Activated naive CD4-positive, alpha-beta T cell treated with anti-CD3 and anti-CD28 coated beads, Interleukin-2, amount 50 U/mL, for 16 hours (primary cell): ENCODE data around the gene PIK3AP1.
"Not testable (repeated sequence)": the region's sequence is repeated elsewhere in the genome, so short reads cannot be mapped to it uniquely, and the experiment has no call there.

Experiments
- DNase-seq: peaks from one replicate; pipeline ENCODE4 v3.0.0-alpha.2; 2020

The PIK3AP1 gene

DNA sequence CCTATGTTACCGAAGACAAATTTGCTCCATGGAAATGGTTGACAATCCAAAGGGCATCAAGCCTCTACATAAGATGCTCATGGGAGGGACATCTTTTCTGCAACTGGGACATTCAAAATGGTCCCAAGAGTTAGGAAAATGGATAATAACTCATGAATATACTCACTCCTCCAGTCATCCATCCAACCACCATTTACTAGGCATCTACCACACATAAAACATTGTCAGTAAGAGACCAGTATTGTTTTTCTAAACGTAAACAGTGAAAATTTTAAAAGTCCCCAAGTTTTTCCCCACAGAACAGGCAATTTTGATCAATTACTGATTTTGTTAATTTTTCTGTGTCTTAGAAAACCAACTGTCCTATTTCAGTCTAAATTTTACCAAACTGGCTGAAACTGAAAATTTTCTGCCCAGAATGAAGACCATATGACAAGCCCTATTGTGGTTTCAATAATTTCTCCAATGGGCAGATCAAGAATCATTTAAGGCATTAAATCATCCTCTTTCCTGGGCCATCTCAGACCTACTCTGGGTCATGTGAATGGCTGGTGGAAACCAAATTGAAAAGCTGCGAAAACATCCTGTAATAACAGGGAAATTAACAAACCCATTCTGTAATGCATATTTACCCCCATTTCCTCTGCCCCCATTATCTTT is 24.2 kb downstream of the PIK3AP1 start:
- DNase-seq, result no peak

DNA sequence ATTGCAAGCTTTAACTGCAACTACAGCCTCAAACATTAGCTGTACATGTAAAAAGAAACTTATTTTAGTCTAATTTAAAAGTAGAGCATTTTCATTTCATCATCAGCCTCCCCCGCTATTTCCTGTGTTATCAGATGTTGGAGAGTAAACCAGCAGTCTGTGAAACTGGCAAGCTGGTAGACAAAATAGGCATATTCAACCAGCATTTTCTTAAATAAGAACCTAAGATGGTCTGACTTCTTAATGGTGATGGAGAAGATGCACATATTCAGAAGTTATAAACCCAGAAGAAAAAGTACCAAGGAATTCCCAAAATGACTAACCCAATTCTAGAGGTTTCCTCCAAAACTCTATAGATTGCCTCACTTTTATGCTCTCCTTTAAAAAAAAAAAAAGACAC is 24.9 kb downstream of the PIK3AP1 start:
- DNase-seq, result no peak

DNA sequence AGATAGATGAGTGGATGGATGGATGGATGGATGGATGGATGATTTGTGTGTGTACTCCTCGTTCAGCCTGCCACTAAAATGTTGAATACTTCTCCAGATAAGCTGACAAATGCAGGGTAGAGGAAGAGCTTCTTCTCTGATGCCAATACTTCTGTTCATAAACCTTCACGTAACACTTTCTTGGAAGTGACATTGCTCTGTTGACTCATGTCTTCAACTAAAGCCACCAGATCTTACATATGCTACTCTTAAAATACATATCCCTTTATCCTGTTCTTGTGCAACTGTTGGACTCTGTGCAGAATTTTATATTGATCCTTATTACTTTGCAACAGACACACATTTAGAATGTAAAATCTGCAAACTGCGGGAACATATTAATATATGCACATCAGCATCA is 26.9 kb downstream of the PIK3AP1 start:
- DNase-seq, result no peak

DNA sequence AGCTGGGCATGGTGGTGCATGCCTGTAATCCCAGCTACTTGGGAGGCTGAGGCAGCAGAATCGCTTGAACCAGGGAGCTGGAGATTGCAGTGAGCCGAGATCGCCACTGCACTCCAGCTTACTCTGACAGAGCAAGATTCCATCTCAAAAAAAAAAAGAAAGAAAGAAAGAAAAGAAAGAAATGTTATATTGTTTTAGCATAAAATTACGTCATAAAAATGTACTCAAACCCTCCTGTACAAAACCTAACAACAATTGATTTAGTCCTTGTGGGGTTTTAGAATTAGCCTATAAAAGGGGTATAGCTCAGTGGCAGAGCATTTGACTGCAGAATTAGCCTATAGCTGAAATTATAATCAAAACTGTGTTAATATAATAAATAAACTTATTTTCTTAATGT is 27.9 kb downstream of the PIK3AP1 start:
- DNase-seq, result no peak

DNA sequence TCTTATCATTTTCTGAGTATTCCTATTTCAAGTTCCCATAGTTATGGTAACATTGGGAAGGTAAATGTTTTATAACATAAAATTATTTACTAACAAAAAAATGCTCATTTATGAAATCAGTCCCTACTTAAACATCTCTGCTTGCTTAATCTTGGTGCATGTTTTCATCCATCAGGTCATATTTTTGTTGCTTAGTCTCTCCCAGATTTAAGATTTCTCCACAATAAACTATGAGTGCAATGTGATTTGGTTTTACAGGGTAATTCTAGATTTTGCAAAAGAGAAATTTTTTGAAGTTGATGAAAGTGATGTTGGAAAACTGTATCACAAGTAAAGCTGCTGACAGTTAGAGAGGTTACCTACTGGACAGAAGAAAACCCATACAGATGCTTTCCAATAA is 28.6 kb downstream of the PIK3AP1 start:
- no peak for DNase-seq

DNA sequence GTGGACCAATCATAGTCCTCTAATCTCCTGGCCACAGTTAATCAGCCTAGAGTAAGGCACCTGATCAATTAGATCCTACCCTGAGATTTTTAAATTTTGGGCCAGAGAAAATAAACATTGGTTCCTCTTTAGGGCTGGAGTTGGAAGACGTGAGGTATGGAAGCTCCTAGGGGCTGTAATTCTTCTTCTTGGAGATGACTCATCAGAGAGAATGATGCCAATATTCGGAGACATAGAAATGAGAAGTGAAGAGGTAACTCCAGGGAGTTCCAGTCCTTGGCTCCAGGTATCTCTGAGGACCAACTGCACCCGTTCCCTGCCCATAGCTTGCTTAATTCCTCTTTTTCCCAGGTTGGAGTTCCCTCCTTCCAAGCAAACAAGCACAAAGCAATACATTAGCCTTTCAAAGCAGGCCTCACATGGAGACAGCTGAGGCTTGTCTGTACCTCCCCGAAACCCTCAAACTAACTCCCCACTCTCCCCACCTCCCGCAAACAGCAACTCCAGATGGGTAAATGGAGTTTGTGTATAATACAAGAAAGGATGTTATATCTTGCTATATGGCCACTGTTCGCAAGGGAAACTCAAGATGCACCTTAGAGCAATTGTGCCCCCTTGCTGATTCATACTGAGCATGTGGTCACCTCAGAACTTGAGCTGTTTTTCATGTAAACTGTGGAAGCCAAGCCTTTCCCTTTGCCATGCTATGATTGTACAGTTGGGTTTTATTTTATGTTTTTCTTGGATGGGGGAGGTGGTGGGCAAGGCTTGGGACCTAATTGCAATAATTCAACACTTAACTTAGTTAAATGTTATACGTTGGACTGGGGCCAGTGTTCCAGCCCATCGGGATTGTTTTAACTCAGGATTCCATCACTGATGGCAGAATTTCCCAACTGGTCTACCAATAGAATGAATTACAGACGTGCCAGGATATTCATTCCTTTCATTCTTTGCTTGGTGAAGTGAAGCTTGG is 29.3 kb downstream of the PIK3AP1 start:
- no peak for DNase-seq

DNA sequence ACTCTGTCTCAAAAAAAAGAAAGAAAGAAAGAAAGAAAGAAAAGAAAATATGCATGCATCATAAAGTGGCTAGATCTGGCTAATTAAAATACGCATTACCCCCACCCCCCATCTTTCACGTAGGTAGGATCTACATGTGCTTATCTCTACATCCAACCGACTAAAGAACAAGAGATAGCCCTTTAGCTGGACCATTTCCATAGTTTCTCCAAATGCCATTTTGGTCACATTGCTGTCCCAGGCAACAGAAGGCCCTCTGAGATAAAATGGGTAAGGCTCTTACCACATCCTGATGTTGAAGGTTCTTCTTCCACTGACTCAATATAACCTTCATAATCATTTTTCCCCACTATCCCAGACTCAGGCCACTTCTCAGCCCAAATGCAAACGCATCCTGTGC is 31.5 kb downstream of the PIK3AP1 start:
- DNase-seq, result no peak

DNA sequence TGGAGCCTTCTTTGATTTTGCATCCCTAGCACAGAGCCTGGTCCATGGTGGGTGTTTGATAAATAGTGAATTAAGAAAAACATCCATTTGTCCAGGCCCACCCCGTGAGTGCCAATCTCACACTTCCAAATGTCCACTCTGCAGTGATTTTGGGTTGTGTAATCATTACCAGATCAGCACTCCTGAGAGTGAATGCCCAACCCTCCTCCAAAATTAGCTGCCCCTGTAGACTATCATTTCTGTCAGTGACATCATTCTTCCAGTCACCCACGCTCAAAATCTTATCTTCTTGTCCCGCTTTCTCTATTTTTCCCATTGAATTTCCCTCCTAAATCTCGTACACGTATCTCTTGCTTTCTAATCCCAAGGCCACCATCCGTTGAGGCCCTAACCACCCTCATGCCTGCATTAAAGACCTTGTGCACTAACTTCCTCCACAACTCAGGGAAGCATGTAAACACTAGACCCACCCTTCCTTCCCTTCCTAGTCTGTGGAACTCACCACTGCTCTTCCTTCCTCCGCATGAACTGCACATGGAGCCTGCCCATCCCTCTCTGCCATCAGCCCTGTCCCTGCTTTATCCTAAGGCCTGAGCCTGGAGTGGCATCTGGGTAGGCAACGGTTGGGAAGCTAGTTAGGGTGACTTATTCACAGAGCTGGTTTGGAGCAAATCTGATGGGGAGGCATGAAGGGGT is 32.8 kb downstream of the PIK3AP1 start:
- DNase-seq, result no peak

DNA sequence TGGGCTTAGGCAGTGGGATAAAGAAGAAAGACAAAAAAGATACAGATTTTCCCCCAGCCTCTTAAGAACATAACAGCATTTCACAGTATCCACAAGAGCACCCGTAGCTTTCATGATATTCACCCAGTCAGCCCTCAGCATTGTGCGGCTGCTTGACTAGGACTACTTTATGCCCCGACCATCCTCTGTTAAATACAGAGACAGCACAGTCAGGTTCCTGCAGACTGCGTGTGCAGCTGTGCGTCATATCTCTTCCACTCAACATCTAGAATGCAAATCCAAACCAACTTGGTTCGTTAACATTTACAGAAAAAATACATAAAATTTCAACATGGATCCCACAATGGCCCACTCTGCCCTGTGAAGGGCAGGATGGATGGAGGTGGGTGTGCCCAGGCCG is 33.8 kb downstream of the PIK3AP1 start:
- no peak for DNase-seq

DNA sequence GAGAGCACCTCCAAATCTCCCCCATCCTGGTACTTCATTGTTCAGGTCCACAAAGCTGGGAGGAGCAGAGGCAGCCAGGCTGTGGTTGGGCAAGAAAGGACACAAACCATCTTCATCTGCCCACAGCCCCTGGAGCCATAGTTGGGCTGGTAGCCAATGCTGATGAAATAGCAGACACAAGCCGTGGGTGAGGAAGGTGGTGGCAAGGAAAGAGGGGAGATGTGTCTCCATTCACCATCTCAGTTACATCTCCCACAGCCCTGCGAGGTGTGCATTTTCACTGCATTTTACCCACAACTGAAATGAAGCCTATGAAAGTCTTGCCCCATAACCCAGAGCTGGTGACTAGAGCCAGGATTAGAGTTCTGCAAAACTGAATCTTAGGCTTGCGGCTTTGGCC is 35.0 kb downstream of the PIK3AP1 start:
- no peak for DNase-seq

DNA sequence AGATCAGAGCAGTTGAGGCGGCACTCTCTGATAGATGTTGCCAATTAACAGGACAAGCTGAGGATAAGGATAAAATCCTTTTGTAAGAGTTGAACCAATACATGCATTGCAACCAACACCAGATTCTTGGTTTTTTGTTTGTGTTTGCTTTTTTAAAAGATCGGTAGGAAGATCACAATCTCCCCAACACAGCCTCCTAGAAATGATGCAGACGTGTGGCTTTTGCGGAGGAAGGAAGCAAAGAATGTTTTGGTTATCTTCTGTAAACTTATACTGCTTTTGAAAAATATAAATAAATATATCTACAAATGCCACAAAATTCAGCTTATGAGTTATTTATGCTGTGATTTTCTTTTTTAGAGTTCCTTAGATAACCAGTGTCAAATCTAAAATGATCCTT is 35.5 kb downstream of the PIK3AP1 start:
- DNase-seq, result no peak

DNA sequence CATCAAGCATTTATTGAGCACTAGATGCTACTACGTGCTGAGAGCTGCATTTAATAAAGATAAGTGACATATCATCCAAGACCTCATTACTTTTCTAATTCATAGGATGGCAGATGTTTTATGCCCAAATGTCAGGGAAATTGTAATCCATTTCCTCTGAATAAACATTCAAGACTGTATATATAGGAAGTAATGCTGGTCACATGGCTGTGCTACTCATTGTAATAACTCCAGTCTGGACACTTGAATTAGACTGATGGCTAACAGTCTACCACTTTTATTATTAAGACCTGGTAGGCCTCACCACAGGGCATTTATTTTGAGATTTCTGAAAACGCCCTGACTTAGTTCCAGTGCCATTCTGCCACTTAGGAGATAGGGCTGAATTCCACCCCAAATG is 36.6 kb downstream of the PIK3AP1 start:
- DNase-seq, result no peak

DNA sequence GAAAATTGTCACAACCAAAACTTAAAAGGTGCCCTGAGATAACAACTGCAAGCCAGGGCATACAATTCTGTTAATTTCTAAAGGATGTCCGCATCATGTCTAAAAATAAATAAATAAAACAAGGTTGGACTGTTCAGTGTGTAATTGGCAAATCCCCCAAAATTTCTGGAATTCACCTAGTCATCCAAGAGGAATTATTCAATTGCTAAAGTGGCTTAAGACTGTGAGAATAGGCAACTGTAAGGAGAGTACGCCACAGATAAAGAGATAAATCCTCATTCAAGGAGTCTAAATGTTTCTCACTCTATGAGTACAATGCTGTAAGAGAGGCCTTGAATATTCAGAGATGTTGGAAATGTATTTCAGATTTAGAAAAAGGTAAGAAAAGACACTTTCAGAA is 37.2 kb downstream of the PIK3AP1 start:
- no peak for DNase-seq

DNA sequence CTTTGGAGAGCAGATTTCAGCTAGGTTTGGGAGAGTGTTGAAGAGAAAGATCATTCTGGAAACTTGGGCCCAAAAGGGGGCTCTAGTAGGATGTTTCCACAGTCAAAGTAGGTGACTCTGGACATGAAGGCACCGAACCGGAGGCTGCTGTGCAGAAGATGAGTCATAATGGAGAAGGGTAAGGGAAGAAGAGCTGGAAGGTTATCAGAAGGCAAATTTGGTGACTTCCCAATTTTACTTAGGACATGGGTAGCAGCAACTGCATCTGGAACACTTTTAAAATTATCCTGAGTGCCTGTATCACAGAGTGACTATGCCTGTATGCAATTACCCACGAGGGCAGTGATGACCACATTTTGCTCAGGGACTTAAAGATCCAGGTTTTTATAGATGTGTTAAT is 38.8 kb downstream of the PIK3AP1 start:
- no peak for DNase-seq

DNA sequence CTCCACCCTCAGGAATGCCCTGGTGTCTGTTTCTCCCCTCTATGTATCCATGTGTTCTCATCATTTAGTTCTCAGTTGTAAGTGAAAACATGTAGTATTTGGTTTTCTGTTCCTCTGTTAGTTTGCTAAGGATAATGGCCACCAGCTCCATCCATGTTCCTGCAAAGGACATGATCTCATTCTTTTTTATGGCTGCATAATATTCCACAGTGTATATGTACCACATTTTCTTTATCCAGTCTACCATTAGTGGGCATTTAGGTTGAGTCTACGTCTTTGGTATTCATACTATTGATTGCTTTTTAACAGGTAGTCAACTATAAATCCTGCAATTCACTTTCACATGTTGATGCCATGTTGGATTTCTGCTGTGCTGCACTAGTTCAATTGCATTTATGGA is 39.9 kb downstream of the PIK3AP1 start:
- DNase-seq, result not testable (repeated sequence)

DNA sequence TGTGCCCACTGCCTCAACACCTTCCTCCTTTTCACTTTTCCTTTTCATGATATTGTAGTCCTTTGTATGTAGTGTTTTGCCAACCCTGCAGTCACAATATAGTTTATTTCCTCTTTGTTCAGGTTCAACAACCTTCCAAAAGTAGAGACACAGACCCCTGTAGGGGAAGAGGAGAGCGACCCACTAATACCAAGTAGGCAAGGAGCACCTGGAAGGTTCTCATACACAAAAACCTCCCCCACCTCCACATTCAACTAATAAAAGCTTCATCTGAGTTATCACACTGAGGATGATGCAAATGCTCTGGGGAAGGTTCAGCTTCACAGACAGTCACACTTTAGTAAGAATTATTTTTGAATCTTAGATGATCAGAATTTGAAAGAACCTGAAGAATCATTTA is 41.6 kb downstream of the PIK3AP1 start:
- DNase-seq, result no peak

DNA sequence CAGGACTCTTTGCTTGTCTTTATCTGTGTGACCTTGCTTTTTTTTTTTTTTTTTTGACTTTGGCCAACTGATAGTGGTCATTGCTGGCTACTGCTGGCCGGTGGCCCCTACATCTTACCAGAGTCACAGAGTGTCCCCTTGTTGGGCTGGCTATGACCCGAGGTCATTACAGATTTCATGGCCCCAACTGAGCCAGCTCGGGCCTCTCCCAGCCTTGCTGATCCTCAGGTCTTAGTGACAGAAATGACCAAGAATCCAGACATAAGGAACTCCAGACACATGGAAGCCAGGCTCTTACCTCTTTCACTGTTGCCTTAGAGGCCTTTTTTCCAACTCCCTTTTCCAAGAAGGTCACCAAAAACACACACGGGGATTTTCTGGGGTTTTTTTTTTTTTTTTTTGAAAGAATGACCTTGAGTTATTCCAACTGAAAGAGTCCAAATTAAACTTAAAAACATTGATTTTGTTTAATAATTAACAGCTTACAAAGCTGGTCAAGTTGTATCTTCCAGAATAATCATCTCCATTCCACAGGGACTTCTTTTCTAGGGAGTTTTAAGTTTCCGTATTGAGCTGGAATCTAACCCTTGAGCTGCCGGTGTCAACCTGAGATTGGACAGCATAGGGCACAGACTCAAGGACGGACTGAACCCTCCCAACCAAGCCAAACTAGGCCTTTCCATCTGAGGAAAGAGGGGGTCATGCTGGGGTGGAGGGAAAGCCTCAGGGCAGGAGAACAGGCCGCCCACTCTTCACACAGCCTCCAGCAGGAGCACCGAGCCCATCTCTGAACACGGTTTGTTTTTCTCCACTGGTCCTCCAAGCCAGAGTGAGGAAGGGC is 43.8 kb downstream of the PIK3AP1 start:
- no peak for DNase-seq

DNA sequence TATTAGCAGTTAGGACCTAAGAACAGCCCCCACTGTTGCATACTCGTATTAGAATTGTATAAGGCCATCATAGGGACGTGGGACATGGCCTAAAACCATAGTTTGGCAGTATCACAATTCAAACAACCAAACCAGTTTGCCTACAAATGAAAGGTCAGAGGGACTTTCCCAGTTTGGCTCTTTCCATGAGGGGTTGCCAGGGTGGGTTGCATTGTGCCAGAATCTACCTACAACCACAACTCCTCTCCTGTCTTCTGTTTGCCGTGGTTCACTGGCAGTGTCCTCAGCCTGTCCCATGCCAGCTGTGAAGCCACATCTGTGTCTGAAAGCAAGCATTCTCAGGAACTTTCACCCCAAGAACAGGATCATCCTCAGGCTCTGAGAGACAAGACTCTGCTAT is 44.5 kb downstream of the PIK3AP1 start:
- no peak for DNase-seq

DNA sequence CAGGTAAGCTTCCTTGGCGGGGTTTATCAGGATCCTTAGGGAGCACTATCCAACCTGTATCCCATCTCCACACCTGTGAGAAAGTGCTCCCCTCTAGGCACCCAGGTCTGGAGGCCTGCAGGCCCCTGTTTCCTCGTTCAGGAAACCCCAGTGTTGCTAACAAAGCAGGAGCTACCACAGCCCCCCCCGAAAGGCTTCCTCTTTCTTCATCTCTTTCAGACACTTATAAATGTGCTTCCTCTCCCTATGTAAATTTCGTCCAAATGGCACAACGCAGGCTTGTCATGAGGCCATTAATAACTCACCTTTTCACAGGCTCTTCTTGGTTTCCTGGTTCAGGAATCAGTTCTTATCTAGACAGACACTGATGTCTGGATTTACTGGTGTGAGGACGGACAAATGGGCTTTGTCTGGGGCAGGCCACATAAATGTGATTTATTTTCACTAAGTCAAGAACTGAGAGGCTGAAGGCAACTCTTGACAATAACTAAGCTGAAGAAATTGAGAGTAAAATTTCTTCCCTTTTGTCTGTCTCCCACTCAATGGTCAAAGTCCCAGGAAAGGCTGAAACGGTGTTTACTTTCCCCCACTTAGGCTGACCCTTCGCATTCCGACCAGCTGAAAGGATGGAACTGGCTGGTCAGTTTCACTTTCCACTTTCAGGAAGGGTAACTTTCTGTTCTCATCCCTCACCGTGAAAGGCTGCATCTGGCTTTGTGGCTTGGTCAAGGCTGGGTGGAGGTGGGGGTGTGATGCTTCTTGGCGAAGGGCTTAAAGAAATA is 46.8 kb downstream of the PIK3AP1 start:
- no peak for DNase-seq

DNA sequence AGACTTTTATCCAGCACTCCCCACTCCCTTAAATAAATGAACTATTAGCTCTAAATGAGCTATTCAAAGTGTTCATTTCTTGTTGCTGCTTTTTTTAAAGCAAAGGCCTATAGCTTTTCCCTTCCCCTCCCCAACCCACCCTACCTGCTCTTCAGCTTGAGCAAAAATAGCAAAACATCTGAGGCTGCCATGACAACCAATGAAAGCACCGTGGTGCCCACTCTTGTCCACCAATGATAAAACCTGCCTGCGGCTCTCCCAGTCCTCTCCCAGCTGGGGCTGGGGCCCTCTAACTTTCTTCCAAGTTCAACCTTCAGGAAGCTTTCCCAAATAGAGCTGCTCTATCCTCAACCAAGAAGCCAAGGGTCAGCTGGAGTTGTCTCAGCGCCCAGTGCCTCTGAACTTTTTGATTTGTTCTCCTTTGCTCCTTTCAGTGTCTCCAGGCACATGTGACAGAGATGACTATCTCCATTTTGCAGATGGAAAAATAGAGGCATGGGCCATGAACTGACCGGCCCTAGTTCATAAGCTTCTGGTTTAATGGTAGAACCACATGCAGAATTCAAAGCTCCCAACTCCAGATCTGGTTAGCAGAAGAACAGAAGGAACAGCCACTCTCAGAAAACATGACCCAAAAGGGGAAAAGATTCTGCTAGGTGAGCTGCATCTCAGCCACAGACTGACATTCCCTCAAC is 47.7 kb downstream of the PIK3AP1 start:
- no peak for DNase-seq

DNA sequence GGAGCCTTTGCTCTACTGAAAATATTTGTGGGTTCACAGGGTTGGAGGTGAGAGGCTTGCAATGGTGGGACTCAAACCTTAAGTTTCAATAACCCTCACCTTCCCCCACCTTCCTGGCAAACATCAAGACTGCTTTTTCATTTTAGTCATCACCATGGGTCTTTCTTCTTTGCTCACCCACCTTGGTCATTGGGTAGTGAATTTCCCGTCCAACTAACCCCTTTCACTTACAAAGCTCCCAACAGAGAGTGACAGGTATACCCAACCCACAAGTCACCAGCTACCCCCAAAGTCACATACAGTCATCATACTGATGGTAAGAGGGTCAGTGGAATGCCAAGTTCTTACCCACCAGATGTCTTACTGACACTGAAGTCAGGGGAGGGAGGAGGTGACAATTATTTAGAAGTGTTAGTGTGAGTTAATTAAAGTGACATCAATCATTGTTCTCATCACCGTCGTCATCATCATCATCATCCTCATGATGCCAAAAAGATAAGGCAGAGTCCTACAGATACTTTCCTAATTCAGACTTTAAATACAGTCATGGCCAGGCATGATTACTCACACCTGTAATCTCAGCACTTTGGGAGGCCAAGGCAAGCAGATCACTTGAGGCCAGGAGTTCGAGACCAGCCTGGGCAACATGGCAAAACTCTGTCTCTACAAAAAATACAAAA is 49.0 kb downstream of the PIK3AP1 start:
- DNase-seq, result no peak
